Measurements from ENCODE around the gene ATAD5. TPM values are rescaled to one million over a fixed set of nuclear protein-coding genes. Genes with fewer than 3 reads are reported as not detected.
"Not testable (repeated sequence)": the region's sequence is repeated elsewhere in the genome, so short reads cannot be mapped to it uniquely, and the experiment has no call there.

ATAD5 gene
- total and polyA plus RNA-seq, 5 donors: 0.29 to 1.3 (median 0.69) TPM

DNA sequence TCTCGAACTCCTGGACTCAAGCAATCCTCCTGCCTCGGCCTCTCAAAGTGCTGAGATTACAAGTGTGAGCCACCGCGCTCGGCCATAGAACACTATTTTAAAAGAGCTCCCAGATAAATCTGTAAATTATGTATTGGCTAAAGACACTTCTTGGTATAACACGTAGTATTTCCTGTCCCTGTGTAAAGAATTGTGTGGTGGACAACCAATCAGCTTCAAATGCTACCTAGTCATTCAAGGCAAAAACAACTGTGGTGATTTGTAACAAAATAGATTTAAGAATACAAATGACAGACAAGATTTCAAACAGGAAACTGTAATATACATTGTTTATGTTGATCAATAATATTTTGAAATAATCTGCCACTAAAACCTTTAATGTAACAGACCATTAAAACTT lies 21.9 kb upstream of the ATAD5 start:
- no peaks in the 10 kb centered on the region for H3K9me3 ChIP-seq (ENCODE audit: control insufficient read depth, low read length)
- no peaks in the 10 kb centered on the region for H3K4me1 ChIP-seq (ENCODE audit: control insufficient read depth, insufficient read depth, low read length)
- no peaks in the 10 kb centered on the region for H3K27me3 ChIP-seq (ENCODE audit: control insufficient read depth, insufficient read depth)
- H3K4me3 ChIP-seq (ENCODE audit: low read length): no peak overlapping the region
- H3K27ac ChIP-seq (ENCODE audit: low read length): no peak overlapping the region
- intact Hi-C loops (cut with DNase I): no loop called here
- ATAC-seq (no peak), DNase-seq (no peak)
- 92% methylated on average over 6 of the region's 6 CpGs for WGBS

DNA sequence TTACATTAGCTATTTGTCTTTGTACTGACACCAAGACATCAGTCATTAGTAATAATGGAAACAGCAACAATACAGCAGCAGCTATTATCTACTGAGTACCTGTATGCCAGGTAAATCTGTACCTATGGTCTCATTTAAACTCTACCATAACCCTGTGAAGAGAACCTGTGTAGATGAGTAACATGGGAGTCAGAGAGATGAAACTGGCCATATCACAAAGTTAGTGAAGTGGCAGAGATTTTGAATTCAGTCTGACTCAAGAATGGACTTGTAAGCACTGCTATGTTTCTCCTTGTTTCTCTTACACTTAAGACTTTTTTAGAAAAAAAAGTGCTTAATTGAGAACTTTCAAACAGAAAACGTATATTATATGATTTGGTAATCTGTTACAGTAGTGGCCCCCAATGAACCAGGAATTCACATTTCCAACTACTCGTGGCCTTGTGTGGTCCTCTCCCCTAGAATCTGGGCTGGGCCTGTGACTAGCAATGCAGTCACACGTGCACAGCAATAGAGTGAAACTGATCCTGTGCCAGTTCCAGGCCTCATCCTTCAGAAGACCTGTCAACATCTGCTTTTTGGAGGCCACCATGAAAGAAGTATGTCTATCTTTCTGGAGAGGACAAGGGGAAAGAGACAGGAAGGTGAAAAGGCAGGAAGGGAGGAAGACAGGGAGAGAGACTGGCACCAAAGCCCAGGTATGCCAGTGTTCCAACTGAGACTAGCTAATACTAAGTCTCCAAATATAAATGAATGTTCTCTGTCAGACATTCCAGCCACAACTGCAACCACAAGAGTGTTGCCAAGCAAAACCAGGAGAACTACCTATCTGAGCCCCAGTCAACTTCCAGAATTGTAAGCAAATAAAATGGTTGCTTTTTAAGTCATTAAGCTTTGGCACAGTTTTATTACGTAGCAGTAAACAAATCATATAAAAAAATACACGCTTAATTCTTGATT lies 19.3 kb upstream of the ATAD5 start:
- WGBS: 57% methylated on average over 5 of the region's 5 CpGs
- Histone ChIP-seq H3K9me3 (ENCODE audit: control insufficient read depth, low read length) (no peaks in the 10 kb centered on the region), H3K27ac (ENCODE audit: low read length) (no peak overlapping the region), H3K27me3 (ENCODE audit: control insufficient read depth, insufficient read depth) (no peaks in the 10 kb centered on the region), H3K4me1 (ENCODE audit: control insufficient read depth, insufficient read depth, low read length) (no peaks in the 10 kb centered on the region), H3K4me3 (ENCODE audit: low read length) (no peak overlapping the region)
- ATAC-seq (no peak), DNase-seq (peak in 1 of 3 donors; percentile 5)
- intact Hi-C loops (cut with DNase I): no loop called here

DNA sequence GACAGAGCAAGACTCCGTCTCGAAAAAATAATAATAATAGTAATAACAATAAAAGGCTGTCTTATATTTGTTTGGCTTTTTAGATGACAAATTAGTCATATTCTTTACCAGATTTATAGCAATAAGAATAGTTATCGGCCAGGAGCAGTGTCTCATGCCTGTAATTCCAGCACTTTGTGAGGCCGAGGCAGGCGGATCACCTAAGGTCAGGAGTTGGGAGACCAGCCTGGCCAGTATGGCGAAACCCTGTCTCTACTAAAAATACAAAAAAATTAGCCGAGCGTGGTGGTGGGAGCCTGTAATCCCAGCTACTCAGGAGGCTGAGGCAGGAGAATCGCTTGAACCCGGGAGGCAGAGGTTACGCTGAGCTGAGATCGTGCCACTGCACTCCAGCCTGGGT lies 17.5 kb upstream of the ATAD5 start:
- intact Hi-C loops (cut with DNase I); ATAC-seq; H3K4me3 ChIP-seq (ENCODE audit: low read length); H3K4me1 ChIP-seq (ENCODE audit: control insufficient read depth, insufficient read depth, low read length); H3K27ac ChIP-seq (ENCODE audit: low read length); H3K27me3 ChIP-seq (ENCODE audit: control insufficient read depth, insufficient read depth); DNase-seq; H3K9me3 ChIP-seq (ENCODE audit: control insufficient read depth, low read length): not testable (repeated sequence)
- WGBS: 93% methylated on average over 12 of the region's 12 CpGs

DNA sequence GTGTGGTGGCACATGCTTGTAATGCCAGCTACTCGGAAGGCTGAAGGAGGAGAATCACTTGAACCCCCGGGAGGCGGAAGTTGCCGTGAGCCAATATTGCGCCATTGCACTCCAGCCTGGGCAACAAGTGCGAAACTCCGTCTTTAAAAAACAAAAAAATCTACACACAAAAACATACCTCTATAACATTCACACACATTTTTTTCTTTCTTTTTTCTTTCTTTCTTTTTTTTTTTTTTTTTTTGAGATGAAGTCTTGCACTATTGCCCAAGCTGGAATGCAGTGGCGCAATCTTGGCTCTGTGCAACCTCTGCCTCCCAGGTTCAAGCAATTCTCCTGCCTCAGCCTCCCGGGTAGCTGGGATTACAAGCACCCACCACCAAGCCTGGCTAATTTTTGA lies 16.9 kb upstream of the ATAD5 start:
- DNase-seq: peak in 2 of 3 donors; percentile 63 to 69
- ATAC-seq; H3K27ac ChIP-seq (ENCODE audit: low read length); H3K4me1 ChIP-seq (ENCODE audit: control insufficient read depth, insufficient read depth, low read length); H3K9me3 ChIP-seq (ENCODE audit: control insufficient read depth, low read length); intact Hi-C loops (cut with DNase I); H3K4me3 ChIP-seq (ENCODE audit: low read length); H3K27me3 ChIP-seq (ENCODE audit: control insufficient read depth, insufficient read depth): not testable (repeated sequence)
- 88% methylated on average over 9 of the region's 9 CpGs for WGBS

GRCh38 chr17:30816165-30816564 lies 15.6 kb upstream of the ATAD5 start:
- intact Hi-C loops (cut with DNase I): no loop called here
- no peak overlapping the region for H3K27ac ChIP-seq (ENCODE audit: low read length)
- no peaks in the 10 kb centered on the region for H3K9me3 ChIP-seq (ENCODE audit: control insufficient read depth, low read length)
- DNase-seq (no peak), ATAC-seq (no peak)
- 97% methylated on average over 7 of the region's 7 CpGs for WGBS
- no peaks in the 10 kb centered on the region for H3K27me3 ChIP-seq (ENCODE audit: control insufficient read depth, insufficient read depth)
- H3K4me1 ChIP-seq (ENCODE audit: control insufficient read depth, insufficient read depth, low read length): no peaks in the 10 kb centered on the region
- no peak overlapping the region for H3K4me3 ChIP-seq (ENCODE audit: low read length)

DNA sequence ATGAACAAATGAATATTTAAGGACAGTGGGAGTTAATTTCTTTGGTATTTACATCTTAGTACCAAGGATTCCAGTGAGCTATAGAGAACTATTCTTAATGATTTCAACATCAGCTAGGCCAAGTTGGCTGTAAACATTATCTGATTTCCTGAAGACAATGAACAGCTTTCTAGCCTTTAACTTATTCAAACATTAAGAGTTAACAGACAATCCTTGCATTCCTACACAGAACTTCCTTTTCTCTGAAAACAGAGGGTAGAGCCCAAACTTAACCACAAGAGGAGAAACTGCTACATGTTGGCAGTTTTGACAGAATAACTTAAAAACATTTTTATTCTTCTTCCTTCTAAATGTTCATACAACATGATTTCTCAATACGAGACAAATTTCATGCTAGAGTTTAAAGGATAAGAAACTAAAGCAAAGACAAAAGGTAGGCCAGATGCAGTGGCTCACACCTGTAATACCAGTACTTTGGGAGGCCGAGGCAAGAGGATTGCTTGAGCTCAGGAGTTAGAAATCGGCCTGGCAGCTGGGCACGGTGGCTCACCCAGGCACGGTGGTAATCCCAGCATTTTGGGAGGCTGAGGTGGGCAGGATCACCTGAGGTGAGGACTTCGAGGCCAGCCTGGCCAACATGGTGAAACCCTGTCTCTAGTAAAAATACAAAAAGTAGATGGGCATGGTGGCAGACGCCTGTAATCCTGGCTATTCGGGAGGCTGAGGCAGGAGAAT lies 11.6 kb upstream of the ATAD5 start:
- intact Hi-C loops (cut with DNase I): no loop called here
- WGBS: 82% methylated on average over 8 of the region's 8 CpGs
- ATAC-seq: no peak

GRCh38 chr17:30821871-30822723 lies 9.7 kb upstream of the ATAD5 start:
- Histone ChIP-seq H3K4me1 (ENCODE audit: control insufficient read depth, insufficient read depth, low read length) (peaks cover 2% of the 10 kb centered on the region), H3K27me3 (ENCODE audit: control insufficient read depth, insufficient read depth) (no peaks in the 10 kb centered on the region), H3K4me3 (ENCODE audit: low read length) (no peak overlapping the region), H3K9me3 (ENCODE audit: control insufficient read depth, low read length) (no peaks in the 10 kb centered on the region), H3K27ac (ENCODE audit: low read length) (no peak overlapping the region)
- DNase-seq (no peak), ATAC-seq (no peak)
- WGBS: 49% methylated on average over 9 of the region's 9 CpGs
- intact Hi-C loops (cut with DNase I): no loop called here

More for the DNA sequence above, 11.6 kb upstream of the ATAD5 start:
- no peak overlapping the region for H3K4me3 ChIP-seq (ENCODE audit: low read length)
- no peaks in the 10 kb centered on the region for H3K27me3 ChIP-seq (ENCODE audit: control insufficient read depth, insufficient read depth)
- DNase-seq: no peak
- no peaks in the 10 kb centered on the region for H3K9me3 ChIP-seq (ENCODE audit: control insufficient read depth, low read length)
- H3K4me1 ChIP-seq (ENCODE audit: control insufficient read depth, insufficient read depth, low read length): no peaks in the 10 kb centered on the region
- no peak overlapping the region for H3K27ac ChIP-seq (ENCODE audit: low read length)

GRCh38 chr17:30822919-30823318 lies 8.8 kb upstream of the ATAD5 start:
- peak overlapping the region; percentile 91 for H3K4me3 ChIP-seq (ENCODE audit: low read length)
- H3K9me3 ChIP-seq (ENCODE audit: control insufficient read depth, low read length); ATAC-seq; H3K27ac ChIP-seq (ENCODE audit: low read length); H3K27me3 ChIP-seq (ENCODE audit: control insufficient read depth, insufficient read depth); DNase-seq; H3K4me1 ChIP-seq (ENCODE audit: control insufficient read depth, insufficient read depth, low read length); intact Hi-C loops (cut with DNase I): not testable (repeated sequence)
- WGBS: 79% methylated on average over 14 of the region's 14 CpGs

- Histone ChIP-seq H3K27ac (ENCODE audit: low read length) (no peak overlapping the region), H3K27me3 (ENCODE audit: control insufficient read depth, insufficient read depth) (no peaks in the 10 kb centered on the region), H3K9me3 (ENCODE audit: control insufficient read depth, low read length) (no peaks in the 10 kb centered on the region), H3K4me1 (ENCODE audit: control insufficient read depth, insufficient read depth, low read length) (peaks cover 2% of the 10 kb centered on the region), H3K4me3 (ENCODE audit: low read length) (peak overlapping the region; percentile 91)
- DNase-seq: no peak
- intact Hi-C loops (cut with DNase I): no loop called here
- no peak for ATAC-seq
- WGBS: 20% methylated on average over 7 of the region's 7 CpGs
Observed at GRCh38 chr17:30823421-30823820, 8.3 kb upstream of the ATAD5 start.

DNA sequence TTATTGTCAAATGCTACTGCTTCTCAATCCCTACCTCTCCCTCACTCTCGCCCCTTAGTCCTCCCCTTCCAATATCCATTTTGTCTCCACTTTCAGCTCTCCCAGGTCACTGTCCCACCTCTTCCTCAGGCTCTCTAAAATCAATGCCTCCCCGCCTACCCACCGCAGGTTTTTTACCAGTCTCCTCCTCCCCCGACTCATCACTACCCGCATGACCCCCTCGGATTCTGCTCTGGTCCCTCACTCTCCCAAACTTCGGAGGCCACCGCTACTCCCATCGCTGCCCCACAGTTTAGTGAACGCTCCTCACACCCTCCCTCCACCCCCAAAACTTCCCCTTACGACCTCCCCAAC lies 7.8 kb upstream of the ATAD5 start:
- peaks cover 2% of the 10 kb centered on the region for H3K4me1 ChIP-seq (ENCODE audit: control insufficient read depth, insufficient read depth, low read length)
- H3K27ac ChIP-seq (ENCODE audit: low read length): peak overlapping the region; percentile 85
- ATAC-seq (peak; percentile 6 to 36), DNase-seq (peak in 2 of 3 donors; percentile 42 to 56)
- peak overlapping the region; percentile 91 for H3K4me3 ChIP-seq (ENCODE audit: low read length)
- no peaks in the 10 kb centered on the region for H3K9me3 ChIP-seq (ENCODE audit: control insufficient read depth, low read length)
- under 1% methylated on average over 11 of the region's 11 CpGs for WGBS
- intact Hi-C loops (cut with DNase I): no loop called here
- H3K27me3 ChIP-seq (ENCODE audit: control insufficient read depth, insufficient read depth): no peaks in the 10 kb centered on the region
